ENCODE results near the gene PROSER2.
"Not testable (repeated sequence)": the region's sequence is repeated elsewhere in the genome, so short reads cannot be mapped to it uniquely, and the experiment has no call there.

DNA sequence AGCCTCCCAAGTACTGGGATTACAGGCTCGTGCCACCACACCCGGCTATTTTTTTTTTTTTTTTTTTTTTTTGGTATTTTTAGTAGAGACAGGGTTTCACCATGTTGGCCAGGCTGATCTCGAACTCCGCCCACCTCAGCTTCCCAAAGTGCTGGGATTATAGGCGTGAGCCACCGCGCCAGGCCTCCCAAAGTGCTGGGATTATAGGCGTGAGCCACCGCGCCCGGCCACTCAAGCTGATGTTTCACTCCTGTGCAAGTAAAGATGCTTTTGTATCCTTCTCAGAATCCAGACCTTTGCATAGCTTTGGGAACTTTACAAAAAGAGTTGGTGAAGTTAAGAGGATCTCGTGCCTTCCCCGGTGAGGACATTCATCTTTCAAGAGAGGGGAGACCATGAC is 29.5 kb downstream of the PROSER2 start:
- TF ChIP-seq CTCF, POLR2A (IDR thresholded peaks at IDR 0.05): not testable (repeated sequence)
